HG03095 (cell line): ENCODE results near the gene NOC2L.
"Not testable (repeated sequence)": the region's sequence is repeated elsewhere in the genome, so short reads cannot be mapped to it uniquely, and the experiment has no call there.

Experiments used
- ATAC-seq: cut with Tn5 transposase; IDR thresholded peaks from one replicate; pipeline ENCODE4 v1.9.1; 2021; ENCODE audit warnings: moderate library complexity; ENCODE audit not compliant: unreplicated experiment

Gene NOC2L

DNA sequence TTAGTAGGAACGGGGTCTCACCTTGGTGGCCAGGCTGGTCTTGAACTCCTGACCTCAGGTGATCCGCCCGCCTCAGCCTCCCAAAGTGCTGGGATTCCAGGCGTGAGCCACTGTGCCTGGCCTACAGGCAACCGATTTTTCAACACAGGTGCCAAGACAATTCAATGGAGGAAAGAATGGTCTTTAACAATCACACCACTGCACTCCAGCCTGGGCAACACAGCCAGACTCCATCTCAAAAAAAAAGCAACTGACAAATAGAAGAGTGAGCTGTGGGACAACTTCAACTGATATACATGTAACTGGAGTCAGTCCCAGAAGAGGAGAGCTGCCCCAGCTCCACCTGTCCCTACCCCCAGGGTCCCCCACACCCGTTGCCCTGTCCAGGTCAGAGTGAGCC lies 35.5 kb upstream of the NOC2L start:
- not testable (repeated sequence) for ATAC-seq

DNA sequence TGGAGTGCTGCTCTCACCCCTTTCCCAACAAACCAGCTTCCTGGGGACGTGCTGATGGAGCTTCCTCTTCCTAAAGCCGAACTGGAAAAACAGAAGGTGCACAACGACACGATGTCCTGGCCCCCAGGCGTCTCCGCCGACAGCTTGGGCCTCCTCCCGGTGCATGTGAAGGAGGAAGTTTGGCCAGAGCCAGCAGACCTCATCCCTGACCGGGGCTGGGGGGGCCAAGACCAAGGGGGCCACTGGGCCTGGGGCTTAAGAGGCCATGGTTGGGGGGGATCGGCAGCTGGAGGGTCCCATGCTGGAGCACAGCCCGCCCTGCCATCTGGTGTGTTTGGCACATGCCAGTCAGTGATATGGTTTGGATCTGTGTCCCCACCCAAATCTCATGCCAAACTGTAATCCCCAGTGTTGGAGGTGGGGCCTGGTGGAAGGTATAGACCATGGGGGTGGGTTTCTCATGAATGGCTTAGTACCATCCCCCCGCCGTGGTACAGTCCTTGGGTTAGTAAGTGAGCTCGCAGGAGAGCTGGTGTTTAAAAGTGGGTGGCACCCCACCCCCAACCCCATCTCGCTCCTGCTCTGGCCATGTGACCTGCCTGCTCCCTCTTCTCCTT lies 34.4 kb upstream of the NOC2L start:
- no peak for ATAC-seq

DNA sequence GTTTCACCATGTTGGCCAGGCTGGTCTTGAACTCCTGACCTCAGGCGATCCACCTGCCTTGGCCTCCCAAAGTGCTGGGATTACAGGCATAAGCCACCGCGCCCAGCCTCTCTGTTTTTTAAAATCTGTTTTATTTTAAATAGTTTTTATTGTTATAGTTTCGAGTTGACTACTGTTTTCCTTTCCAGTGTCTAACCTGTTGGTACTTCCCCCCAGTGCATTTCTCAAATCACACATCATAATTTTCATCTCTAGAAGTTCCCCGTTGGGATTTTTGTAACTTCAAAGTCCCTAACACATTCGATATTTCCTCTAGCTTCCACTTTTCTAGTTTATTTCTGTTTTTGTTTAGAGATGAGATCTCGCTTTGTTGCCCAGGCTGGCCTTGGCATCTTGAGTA lies 33.3 kb upstream of the NOC2L start:
- no peak for ATAC-seq

DNA sequence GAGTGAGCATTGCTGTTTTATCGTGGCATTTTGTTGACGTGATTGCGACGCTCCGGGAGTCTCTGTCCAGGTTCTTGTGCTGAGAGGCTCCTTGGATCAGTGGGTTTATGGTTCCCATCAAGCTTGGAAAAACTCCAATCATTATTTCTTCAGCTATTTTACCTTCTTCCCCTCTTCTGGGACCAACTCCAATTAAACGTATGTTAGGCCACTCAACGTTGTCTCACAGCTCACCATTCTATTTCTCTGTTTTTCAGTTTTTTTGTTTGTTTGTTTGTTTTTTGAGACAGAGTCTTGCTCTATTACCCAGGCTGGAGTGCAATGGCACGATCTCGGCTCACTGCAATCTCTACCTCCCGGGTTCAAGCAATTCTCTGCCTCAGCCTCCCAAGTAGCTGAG lies 32.8 kb upstream of the NOC2L start:
- ATAC-seq: no peak

DNA sequence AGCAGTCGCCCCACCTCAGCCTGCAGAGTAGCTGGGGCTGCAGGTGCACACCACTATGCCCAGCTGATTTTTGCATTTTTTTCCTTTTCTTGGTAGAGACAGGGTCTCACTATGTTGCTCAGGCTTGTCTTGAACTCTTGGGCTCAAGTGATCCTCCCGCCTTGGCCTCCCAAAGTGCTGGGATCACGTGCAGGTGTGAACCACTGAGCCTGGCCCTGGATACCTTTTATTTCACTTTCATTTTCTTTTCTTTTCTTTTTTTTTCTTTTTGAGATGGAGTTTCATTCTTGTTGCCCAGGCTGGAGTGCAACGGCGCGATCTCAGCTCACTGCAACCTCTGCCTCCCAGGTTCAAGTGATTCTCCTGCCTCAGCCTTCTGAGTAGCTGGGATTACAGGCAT lies 32.2 kb upstream of the NOC2L start:
- ATAC-seq: not testable (repeated sequence)

DNA sequence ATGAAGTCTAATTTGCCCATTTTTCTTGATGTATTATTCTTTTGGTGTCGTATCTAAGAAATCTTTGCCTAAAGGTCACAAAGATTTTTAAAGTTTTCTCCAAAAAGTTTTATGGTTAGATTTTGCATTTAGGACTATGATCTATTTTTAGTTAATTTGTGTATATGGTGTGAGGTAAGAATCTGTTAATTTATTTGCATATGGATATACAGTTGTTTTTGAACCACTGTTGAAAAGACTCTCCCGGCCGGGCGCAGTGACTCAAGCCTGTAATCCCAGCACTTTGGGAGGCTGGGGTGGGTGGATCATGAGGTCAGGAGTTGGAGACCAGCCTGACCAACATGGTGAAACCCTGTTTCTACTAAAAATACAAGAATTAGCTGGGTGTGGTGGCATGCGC lies 29.0 kb upstream of the NOC2L start:
- not testable (repeated sequence) for ATAC-seq

DNA sequence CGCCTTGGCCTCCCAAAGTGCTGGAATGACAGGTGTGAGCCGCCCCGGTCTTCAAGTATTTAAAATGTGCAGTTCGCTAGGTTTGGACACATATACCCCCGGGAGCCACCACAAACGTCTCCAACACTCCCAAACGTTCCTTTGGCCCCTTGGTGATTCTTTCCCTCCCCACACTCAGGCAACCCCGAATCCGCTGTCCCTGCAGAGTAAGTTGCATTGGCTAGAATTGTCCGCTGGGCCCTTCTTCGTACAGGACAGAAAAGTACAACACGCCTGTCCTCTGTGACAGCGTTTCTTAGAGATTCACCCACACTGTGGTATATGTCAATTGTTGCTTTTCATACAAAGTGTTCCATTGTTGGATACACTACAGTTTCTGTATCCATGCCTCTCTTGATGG lies 26.1 kb upstream of the NOC2L start:
- no peak for ATAC-seq

DNA sequence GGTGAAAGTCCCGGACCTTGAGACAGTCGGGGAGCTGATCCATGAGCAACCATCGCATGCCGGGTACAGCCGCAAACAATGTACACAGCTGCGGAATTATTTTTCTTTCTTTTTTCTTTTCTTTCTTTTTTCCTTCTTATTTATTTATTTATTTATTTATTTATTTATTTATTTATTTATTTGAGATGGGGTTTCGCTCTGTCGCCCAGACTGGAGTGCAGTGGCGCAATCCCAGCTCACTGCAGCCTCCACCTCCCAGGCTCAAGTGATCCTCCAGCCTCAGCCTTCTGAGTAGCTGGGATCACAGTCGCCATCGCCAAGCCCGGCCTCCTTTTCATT lies 25.4 kb upstream of the NOC2L start:
- ATAC-seq: no peak

DNA sequence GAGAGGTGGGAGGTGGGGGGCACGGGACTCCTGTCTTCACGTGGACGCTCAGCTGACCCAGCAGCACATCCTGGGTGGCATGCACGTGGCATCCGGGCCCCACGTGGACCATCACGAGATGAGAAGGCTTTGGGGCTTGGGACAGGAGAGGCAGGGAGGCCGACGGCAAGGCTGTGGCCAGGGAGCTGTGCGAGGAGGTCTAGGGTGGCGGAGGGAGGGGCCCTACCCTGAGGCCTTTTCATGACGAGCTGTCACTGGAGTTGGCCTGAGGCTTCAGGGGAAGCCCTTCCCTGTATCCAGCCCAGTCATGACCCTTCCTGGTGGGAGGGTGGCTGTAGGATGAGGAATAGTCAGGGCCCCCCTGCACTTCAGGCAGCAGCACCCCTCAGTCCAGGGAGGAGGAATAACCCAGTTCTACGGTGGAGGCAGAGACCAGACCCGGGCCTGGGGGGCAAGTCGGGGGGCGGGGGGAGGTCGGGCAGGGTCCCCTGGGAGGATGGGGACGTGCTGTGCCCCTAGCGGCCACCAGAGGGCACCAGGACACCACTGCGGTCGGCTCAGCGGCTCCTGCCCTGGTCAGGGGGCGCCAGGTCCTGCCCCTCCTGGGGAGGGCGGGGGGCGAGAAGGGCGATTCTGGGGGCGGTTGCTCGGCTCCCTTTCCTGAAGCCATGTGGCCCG lies 24.9 kb upstream of the NOC2L start:
- no peak for ATAC-seq

DNA sequence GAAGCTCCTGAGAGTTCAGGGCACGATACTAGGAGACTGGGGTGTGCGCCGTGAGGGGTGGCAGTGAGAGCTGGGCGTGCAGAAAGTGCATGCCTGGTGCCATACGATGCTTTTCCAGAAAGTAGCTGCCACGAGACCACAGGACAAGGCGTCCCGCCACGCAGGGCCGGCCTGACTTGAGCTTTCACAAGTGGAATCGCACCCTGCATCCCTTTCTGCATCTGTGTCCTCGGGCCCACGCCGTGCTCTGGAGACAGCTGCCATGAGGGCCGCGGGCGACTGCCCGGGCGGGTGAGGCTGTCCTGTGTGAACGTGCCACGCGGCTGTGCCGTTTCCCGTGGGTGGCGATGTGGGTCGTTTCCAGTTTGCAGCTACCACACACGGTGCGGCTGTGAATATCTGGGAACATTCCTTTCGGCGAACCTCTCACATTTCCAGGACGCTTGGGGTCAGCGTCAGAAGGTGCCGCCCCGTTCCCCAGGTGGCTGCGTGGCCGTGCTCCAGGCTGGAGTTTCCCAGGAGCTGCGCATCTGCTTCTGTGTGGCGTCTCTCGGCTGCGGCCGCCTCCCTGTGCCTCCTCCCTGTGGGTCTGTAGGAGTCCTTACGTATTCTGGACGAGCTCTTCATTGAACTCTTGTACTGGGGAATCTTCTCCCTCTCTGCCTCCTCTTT lies 23.8 kb upstream of the NOC2L start:
- ATAC-seq: no peak

DNA sequence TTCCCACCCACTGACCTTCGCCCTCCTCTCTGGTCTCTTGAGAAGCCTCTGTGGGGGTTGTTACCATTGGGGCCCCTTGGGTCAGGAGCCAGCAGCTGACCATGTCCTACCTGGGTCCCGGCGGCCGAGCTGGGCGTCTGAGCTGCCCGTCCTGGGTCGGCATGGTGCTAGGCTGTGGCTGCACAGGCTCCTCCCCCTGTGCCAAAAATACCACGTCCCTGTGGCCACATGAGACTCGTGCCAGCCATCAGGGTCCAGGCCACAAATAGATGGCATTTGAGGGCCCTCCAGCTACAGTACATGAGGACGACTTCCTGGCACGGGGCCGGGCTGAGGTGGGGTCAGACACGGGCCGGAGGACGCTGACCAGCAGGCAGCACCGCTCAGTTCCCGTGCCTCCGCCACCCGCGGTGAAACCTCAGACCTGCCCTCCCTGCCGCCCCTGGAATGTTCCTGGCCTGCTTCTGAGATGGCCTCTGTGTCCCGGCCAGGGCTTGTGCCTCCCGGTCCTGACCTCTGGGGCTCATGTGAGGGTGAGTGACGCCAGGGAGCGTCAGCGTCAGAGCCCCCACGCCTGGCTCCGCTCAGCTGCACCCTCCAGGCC lies 23.0 kb upstream of the NOC2L start, which contains the start of gene PERM1:
Gene PERM1, minus strand, starts transcription at position 139 of the 604 bp plus-strand sequence. CDS start 1,064 bp downstream, outside the sequence.
- no peak for ATAC-seq

DNA sequence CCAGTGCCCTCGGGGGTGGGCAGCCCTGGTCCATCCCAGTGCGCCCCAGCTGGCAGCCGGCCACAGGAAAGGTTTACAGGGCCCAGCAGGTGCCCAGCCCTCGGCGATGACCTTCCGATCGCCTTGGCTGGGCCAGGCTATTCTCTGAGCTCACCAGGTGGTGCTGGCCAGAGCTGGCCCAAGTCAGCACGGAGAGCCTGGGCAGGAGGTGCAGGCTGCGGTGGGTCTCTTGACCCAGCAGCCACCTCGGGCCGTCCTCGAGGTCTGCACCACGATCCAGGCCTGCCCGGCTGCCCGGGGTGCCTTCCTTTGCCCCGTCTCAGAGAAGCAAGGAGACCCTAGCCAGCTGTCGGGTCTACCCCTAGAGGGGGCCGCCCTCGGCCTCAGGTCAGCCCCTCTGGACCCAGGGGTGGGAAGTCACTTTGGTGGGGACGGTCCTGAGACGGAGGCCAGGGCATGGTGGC lies 22.5 kb upstream of the NOC2L start:
- no peak for ATAC-seq

DNA sequence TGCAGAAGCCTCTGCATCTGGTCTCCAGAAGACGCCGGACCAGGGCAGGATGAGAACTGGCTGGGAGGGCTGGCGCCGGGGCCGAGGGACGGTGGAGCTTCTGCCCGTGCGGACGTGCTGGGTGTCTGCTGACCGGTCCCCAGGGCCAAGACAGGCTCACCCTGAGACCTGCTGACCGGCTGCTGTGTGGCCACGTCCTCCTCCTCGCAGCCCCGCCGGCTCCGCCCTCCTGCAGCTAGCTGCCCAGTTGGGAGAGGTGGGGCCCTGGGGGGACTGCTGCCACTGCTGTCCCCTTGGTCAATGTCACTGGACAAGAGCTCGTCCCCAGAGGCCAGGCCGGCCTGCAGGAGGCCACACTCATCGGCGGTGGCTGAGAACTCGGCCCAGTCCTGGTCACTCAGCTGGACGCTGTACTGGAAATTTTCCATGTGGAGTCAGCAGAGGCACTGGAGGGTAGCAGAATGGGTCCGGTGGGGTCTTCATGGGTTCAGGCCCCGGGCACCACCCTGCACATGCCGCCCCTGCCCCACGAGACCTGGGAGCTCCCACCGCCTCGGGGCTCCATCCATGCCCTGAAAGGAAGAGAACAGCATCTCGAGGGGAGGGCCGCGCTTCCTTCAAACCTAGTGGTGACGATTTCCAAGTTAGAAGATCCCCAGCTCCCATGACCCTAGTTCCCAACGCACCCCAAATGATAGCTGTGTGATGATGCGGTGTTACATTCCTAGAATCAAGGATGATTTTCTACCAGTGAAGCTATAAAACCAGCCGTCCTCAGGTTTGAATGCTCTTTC lies 21.7 kb upstream of the NOC2L start:
- no peak for ATAC-seq

DNA sequence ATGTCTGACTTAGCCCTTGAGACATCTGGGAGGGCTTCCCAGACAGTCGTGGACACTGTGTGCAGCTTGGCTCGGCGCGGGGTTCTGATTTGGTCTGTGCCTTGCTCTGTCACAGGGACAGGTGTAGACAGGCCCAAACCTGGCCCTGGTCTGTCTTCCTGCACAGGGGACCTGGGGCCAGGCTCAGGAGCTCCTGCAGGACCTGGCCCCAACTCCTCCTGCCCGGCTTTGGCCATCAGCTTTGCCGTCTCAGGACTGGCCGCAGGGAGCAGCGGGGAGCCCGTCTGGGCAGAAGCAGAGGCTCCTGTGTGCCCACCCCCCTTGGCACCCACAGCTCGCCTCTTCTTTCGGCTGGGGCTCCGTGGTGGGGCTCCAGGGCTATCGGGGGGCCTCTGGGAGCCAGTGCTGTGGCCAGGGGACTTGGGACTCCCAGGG lies 21.1 kb upstream of the NOC2L start:
- ATAC-seq: no peak

DNA sequence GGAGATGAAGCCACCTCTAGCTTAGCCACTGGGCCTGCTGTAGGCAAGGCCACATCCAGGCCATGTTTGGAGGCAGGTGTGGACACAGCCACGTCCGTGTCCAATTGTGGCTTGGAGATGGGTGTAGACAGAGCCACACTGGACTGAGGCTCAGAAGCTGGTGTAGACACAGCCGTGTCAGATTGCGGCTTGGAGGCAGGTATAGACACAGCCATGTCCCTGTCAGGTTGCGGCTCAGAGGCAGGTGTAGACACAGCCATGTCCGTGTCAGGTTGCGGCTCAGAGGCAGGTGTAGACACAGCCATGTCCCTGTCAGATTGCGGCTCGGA lies 20.7 kb upstream of the NOC2L start:
- no peak for ATAC-seq

DNA sequence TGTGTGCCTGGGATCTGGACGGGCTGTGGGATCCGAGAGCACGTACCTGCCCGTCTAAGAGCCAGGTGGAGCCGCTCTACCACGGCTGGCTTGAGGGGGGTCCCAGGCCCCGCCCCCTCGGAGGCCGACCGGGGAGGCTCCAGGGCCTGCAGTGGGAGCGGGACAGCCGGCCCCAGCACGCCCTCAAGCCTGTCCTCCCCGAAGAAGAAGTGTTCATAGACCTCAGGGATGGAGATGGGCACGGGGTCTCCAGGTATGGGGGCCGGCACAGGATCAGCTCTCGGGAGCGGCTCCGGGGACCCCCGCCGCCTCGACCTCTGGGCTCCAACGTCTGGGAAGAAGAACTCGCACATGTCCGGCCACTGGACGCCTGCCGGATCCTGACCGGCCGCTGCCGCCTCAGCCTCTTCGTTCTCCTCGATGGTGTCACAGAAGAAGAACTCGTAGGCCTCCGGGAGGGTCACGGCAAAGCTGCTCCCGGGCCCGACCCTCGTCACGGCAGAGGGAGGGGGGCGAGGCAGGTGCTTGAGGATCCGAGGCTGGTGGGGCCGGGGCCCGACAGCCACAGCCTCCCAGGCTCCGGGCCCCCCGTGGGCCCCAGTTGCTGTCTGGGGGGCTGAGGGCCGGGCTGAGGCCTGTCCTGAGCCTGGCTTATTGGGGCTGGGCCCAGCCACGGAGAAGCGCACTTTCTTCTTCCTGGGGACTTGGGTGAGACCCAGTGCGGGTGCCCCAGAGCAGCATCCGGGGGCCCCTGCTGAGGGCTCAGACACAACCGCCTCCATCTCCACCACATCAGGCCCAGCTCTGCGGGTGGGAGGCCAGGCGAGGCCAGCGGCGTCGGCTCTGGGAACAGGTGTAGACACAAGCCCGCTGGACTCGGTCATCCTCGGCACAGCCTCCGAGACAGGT lies 20.0 kb upstream of the NOC2L start:
- no peak for ATAC-seq

DNA sequence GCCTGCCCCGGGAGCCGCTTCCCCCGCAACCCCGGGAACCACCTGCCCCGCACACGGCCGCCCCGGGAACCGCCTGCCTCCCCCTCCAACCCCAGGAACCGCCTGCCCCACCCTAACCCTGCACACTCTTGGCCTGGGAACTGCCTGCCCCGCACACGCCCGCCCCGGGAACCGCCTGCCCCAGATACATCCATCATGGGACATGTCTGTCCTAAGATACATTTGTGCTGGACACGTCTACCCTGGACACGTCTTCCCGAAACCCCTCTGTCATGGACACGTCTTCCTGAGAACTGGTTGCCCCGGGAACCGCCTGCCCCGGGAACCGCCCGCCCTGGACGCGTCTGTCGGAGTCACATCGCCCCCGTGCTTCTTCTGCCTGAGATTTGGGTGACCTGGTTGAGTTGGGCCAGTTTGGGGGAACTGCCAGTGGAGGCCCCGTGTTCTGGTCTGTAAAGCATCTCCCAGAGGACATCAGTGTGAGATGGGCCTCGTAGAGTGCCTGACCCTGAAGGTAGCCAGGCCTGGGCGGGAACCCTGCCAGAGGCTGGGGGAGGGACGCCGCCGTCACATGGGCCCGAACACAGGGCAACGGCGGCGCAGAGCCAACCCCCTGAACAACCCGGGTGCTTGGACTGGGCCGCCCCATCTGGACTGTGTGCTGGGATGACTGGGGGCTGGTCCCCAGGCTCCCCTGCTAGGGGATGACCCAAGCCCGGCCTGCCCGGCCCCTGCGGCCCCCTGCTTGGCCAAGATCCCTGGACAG lies 19.2 kb upstream of the NOC2L start:
- no peak for ATAC-seq

DNA sequence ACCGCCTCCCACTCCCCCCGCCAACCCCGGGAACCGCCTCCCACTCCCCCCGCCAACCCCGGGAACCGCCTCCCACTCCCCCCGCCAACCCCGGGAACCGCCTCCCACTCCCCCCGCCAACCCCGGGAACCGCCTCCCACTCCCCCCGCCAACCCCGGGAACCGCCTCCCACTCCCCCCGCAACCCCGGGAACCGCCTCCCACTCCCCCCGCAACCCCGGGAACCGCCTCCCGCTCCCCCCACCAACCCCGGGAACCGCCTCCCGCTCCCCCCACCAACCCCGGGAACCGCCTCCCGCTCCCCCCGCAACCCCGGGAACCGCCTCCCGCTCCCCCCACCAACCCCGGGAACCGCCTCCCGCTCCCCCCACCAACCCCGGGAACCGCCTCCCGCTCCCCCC lies 17.7 kb upstream of the NOC2L start:
- not testable (repeated sequence) for ATAC-seq

DNA sequence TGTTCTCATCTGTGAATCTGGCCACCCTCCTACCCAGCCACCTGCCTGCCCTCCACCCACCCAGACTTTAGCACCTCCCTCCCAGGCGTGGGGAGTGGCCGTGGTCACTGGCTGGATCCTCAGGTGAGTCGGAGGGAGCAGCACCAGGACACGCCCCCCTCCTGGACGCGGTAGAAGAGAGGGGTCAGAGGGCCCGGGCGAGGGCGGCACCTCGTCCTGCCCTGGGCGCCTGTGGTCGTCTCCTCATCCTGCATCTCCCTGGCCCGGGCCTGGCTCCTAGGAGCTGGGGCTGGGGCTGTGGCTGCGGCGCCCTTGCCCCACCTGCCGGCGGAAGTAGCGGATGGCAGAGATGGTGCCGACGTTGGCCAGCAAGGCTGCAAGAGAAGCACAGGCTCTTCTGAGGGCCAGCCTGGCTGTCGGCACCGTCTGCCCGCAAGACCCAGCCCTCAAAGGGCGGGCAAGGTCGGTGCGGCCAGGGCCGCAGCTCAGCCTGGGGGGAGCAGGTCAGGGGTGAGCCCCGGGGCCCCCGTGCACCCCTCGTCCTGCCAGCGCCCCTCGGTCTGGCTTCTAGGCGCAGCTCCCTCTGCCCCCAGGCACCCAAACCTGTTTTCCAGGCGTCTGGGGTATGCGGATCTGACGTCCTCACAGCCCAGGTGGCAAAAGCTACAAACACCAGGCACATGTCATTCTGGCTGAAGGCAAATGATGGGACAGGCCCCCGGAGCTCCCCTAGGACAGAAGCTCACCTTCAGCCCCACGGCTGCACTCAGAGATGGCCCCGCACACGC lies 17.0 kb upstream of the NOC2L start:
- no peak for ATAC-seq
